ENCODE results near the gene BAX. TPM values are rescaled to one million over a fixed set of nuclear protein-coding genes. Genes with fewer than 3 reads are reported as not detected.
A peak's percentile ranks its signal among the peaks of the same experiment; 100 is the strongest.
"Not testable (repeated sequence)": the region's sequence is repeated elsewhere in the genome, so short reads cannot be mapped to it uniquely, and the experiment has no call there.

Gene BAX
- total RNA-seq, 1 donor from 2014 or later, result 171 TPM

- no peaks in the 10 kb centered on the region for H3K9me3 Mint-ChIP-seq
- no peak overlapping the region for H3K27ac Mint-ChIP-seq (ENCODE audit: unreplicated experiment)
- H3K36me3 Mint-ChIP-seq (ENCODE audit: low read depth), result peaks cover 2% of the 10 kb centered on the region
- peaks cover 12% of the 10 kb centered on the region for H3K27me3 Mint-ChIP-seq (ENCODE audit: low read depth)
- no peak for DNase-seq (ENCODE audit: low read depth, low spot score)
- H3K4me1 Mint-ChIP-seq, result no peaks in the 10 kb centered on the region
- no peak for TF ChIP-seq CTCF (conservative IDR thresholded peaks at IDR 0.05)
- no peak overlapping the region for H3K4me3 Mint-ChIP-seq
Observed at GRCh38 chr19:48926909-48927308, 27.8 kb upstream of the BAX start.

- peaks cover 20% of the 10 kb centered on the region for H3K27me3 Mint-ChIP-seq (ENCODE audit: low read depth)
- H3K36me3 Mint-ChIP-seq (ENCODE audit: low read depth); DNase-seq (ENCODE audit: low read depth, low spot score); H3K27ac Mint-ChIP-seq (ENCODE audit: unreplicated experiment); H3K4me3 Mint-ChIP-seq; H3K9me3 Mint-ChIP-seq; H3K4me1 Mint-ChIP-seq: not testable (repeated sequence)
Observed at GRCh38 chr19:48927692-48928091, 27.0 kb upstream of the BAX start.

- Mint-ChIP-seq H3K4me3 (no peak overlapping the region), H3K27ac (ENCODE audit: unreplicated experiment) (no peak overlapping the region), H3K27me3 (ENCODE audit: low read depth) (peaks cover 27% of the 10 kb centered on the region), H3K4me1 (peaks cover 7% of the 10 kb centered on the region), H3K9me3 (no peaks in the 10 kb centered on the region), H3K36me3 (ENCODE audit: low read depth) (no peaks in the 10 kb centered on the region)
- no peak for DNase-seq (ENCODE audit: low read depth, low spot score)
- no peak for TF ChIP-seq CTCF (conservative IDR thresholded peaks at IDR 0.05)
Observed at GRCh38 chr19:48928164-48929025, 26.3 kb upstream of the BAX start.

GRCh38 chr19:48933382-48933932, 21.2 kb upstream of the BAX start, which contains the start of gene DHDH:
Gene DHDH (plus strand): TSS chr19:48933699. CDS start chr19:48933722, 23 bp downstream.
- Mint-ChIP-seq H3K9me3 (no peaks in the 10 kb centered on the region), H3K27ac (ENCODE audit: unreplicated experiment) (no peak within 1 kb of the TSS), H3K4me1 (peaks cover 19% of the 10 kb centered on the region), H3K36me3 (ENCODE audit: low read depth) (no peaks in the 10 kb centered on the region), H3K4me3 (peak within 1 kb of the TSS; percentile 77), H3K27me3 (ENCODE audit: low read depth) (peaks cover 39% of the 10 kb centered on the region)
- no peak for TF ChIP-seq CTCF (conservative IDR thresholded peaks at IDR 0.05)
- DNase-seq (ENCODE audit: low read depth, low spot score), result peak; percentile 62

GRCh38 chr19:48934837-48935236, 19.8 kb upstream of the BAX start:
- DNase-seq (ENCODE audit: low read depth, low spot score), result no peak
- H3K27me3 Mint-ChIP-seq (ENCODE audit: low read depth), result peaks cover 37% of the 10 kb centered on the region
- TF ChIP-seq CTCF (conservative IDR thresholded peaks at IDR 0.05), result no peak
- H3K9me3 Mint-ChIP-seq, result no peaks in the 10 kb centered on the region
- H3K36me3 Mint-ChIP-seq (ENCODE audit: low read depth), result no peaks in the 10 kb centered on the region
- no peak overlapping the region for H3K4me3 Mint-ChIP-seq
- no peak overlapping the region for H3K27ac Mint-ChIP-seq (ENCODE audit: unreplicated experiment)
- peaks cover 19% of the 10 kb centered on the region for H3K4me1 Mint-ChIP-seq

- Mint-ChIP-seq H3K9me3 (no peaks in the 10 kb centered on the region), H3K4me1 (peaks cover 19% of the 10 kb centered on the region), H3K4me3 (no peak overlapping the region), H3K27ac (ENCODE audit: unreplicated experiment) (no peak overlapping the region), H3K36me3 (ENCODE audit: low read depth) (no peaks in the 10 kb centered on the region), H3K27me3 (ENCODE audit: low read depth) (peaks cover 37% of the 10 kb centered on the region)
- no peak for TF ChIP-seq CTCF (conservative IDR thresholded peaks at IDR 0.05)
- DNase-seq (ENCODE audit: low read depth, low spot score), result no peak
Observed at GRCh38 chr19:48935864-48936263, 18.8 kb upstream of the BAX start.
